H4 (cell line): Measurements from ENCODE around the gene GABRP. TPM values are rescaled to one million over a fixed set of nuclear protein-coding genes. Genes with fewer than 3 reads are reported as not detected.

Experiments used
- DNase-seq: peaks from one replicate; pipeline ENCODE4 v3.0.0-alpha.2; 2015; ENCODE audit warnings: low spot score
- total RNA-seq: library from RNA; depleted of rRNA; stranded (reverse); fragments of >200 nt; shearing (Covaris generic); gene quantifications from 2 replicates; pipeline ENCODE4 v1.2.3, GENCODE V29; 2014; rRNA removed

GABRP gene
- total RNA-seq, 1 experiment from 2014 or later: not detected

- no peak for DNase-seq
Observed at GRCh38 chr5:170860818-170861666, 77.5 kb downstream of the GABRP start.

- DNase-seq: no peak
Observed at GRCh38 chr5:170861667-170861916, 78.1 kb downstream of the GABRP start.

DNA sequence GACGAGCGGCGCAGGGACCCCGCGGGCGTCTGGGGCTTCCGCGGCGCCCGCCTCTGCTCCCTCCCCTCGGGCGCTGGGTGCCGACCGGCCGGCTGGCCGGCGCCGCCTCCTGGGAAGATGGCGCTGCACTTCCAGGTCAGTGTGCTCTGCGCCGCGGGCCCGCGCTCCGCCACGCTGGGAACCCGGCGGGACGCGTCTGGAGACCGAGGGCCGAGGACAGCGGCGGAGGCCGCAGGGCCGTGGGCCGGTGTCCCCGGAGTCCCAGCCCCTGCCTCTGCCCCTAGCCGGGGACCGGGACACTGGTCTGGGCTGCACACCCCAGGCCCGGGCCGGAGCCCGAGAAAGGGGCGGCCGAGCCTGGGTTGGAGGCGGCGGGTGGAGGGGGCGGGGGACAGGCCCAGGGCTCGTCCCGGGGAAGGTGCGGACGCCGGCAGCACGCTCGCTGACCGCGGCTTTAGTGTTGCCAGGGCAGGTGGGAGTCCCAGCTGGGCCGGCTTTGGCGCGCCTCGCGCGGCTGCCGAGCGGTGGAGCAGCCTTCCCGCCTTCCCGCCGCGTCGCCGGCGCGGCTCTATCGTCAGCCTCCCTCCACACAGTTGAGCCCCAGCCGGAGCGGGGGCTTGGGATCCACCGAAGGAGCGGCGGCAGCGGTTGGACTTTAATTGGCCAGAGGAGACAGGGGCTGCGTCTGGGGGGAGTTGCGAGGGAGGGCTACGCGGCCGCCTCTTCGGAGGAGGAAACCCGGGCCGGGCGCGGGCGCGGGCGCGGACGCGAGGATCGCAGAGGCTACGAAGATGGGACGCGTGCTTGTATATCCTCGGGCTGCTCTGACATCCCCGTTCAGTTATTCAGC lies 78.6 kb downstream of the GABRP start, which contains the start of gene RANBP17:
Gene RANBP17 (plus strand): TSS at position 102 of the 850 bp plus-strand sequence.
- DNase-seq: no peak

- no peak for DNase-seq
Observed at GRCh38 chr5:170863646-170864045, 80.1 kb downstream of the GABRP start.

Other genes with a start within 250 kb of the GABRP start
- gene RANBP17, start 78.3 kb downstream of the GABRP start, total RNA-seq: not detected in 2 replicates